ENCODE measurements around the gene OR8B3. TPM values are rescaled to one million over a fixed set of nuclear protein-coding genes. Genes with fewer than 3 reads are reported as not detected.

The OR8B3 gene
- total RNA-seq, 1 experiment from 2014 or later = not detected

DNA sequence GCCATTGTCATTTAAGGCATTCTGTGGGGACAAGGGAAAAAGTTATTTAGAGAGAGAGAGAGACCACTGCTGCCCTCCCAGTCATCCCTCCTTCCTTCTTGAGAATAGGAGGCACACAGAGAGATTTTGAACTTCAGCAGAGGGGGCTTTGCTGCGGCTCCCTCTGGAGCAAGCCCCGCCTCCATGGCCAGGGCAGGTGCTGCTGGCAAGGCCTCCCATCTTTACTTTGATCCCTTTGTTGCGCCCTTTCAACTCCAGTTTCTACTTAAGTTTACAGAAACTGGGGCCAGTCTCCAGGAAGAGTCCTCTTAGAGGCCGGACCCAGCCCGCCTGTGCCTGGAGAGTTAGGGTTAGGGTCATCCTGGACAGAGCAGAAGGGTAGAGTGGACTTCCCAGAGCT is 42.3 kb upstream of the OR8B3 start (continued):
- TF ChIP-seq, protein P1, sequence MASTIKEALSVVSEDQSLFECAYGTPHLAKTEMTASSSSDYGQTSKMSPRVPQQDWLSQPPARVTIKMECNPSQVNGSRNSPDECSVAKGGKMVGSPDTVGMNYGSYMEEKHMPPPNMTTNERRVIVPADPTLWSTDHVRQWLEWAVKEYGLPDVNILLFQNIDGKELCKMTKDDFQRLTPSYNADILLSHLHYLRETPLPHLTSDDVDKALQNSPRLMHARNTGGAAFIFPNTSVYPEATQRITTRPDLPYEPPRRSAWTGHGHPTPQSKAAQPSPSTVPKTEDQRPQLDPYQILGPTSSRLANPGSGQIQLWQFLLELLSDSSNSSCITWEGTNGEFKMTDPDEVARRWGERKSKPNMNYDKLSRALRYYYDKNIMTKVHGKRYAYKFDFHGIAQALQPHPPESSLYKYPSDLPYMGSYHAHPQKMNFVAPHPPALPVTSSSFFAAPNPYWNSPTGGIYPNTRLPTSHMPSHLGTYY (CRISPR knock-in tag; IDR thresholded peaks at IDR 0.05) = no peak
- TF ChIP-seq, protein P2, sequence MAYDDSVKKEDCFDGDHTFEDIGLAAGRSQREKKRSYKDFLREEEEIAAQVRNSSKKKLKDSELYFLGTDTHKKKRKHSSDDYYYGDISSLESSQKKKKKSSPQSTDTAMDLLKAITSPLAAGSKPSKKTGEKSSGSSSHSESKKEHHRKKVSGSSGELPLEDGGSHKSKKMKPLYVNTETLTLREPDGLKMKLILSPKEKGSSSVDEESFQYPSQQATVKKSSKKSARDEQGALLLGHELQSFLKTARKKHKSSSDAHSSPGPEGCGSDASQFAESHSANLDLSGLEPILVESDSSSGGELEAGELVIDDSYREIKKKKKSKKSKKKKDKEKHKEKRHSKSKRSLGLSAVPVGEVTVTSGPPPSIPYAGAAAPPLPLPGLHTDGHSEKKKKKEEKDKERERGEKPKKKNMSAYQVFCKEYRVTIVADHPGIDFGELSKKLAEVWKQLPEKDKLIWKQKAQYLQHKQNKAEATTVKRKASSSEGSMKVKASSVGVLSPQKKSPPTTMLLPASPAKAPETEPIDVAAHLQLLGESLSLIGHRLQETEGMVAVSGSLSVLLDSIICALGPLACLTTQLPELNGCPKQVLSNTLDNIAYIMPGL (CRISPR knock-in tag; IDR thresholded peaks at IDR 0.05) = no peak
- TF ChIP-seq EMX1 (CRISPR knock-in tag; IDR thresholded peaks at IDR 0.05) (no peak), GTF2I (CRISPR knock-in tag; conservative IDR thresholded peaks at IDR 0.05) (no peak), NFE2L1 (CRISPR knock-in tag; IDR thresholded peaks at IDR 0.05) (no peak)
- TF ChIP-seq, protein P3, sequence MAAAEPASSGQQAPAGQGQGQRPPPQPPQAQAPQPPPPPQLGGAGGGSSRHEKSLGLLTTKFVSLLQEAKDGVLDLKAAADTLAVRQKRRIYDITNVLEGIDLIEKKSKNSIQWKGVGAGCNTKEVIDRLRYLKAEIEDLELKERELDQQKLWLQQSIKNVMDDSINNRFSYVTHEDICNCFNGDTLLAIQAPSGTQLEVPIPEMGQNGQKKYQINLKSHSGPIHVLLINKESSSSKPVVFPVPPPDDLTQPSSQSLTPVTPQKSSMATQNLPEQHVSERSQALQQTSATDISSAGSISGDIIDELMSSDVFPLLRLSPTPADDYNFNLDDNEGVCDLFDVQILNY (CRISPR knock-in tag; IDR thresholded peaks at IDR 0.05) = no peak

DNA sequence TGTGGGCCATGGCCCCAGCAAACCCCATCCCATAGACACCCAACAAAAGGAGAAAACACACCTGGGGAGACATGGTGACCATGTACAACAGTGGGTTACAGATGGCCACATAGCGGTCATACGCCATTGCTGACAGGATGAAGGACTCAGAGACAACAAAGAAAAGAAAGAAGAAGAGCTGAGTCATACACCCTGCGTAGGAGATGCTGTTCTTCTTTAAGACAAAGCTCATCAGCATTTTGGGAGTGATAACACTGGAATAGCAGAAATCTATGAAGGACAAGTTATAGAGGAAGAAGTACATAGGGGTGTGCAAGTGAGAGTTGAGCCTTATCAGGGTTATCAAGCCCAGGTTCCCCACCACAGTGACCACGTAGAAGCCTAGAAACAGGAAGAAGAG is 41.8 kb upstream of the OR8B3 start:
- Mint-ChIP-seq H3K4me3 (no peak overlapping the region), H3K4me1 (no peaks in the 10 kb centered on the region), H3K27ac (no peak overlapping the region), H3K9me3 (peaks cover 3% of the 10 kb centered on the region; the same call in 1 of the 2 replicates), H3K27me3 (ENCODE audit: low read depth) (no peaks in the 10 kb centered on the region; the same call in 1 of the 2 replicates), H3K36me3 (no peaks in the 10 kb centered on the region)
- DNase-seq (ENCODE audit: low spot score) = no peak
- no peak for ATAC-seq
- TF ChIP-seq, protein P2 (CRISPR knock-in tag; IDR thresholded peaks at IDR 0.05) = no peak
- no peak for TF ChIP-seq KAT7 (CRISPR knock-in tag; IDR thresholded peaks at IDR 0.05; ENCODE audit: borderline replicate concordance)
- TF ChIP-seq NR3C1 (CRISPR knock-in tag; conservative IDR thresholded peaks at IDR 0.05; ENCODE audit: low read depth) = no peak
- no peak for TF ChIP-seq IRF2 (CRISPR knock-in tag; IDR thresholded peaks at IDR 0.05; ENCODE audit: borderline replicate concordance, low read depth)
- no peak for TF ChIP-seq ETV6 (CRISPR knock-in tag; IDR thresholded peaks at IDR 0.05)
- no peak for TF ChIP-seq SP1 (CRISPR knock-in tag; conservative IDR thresholded peaks at IDR 0.05)
- TF ChIP-seq, protein P4, sequence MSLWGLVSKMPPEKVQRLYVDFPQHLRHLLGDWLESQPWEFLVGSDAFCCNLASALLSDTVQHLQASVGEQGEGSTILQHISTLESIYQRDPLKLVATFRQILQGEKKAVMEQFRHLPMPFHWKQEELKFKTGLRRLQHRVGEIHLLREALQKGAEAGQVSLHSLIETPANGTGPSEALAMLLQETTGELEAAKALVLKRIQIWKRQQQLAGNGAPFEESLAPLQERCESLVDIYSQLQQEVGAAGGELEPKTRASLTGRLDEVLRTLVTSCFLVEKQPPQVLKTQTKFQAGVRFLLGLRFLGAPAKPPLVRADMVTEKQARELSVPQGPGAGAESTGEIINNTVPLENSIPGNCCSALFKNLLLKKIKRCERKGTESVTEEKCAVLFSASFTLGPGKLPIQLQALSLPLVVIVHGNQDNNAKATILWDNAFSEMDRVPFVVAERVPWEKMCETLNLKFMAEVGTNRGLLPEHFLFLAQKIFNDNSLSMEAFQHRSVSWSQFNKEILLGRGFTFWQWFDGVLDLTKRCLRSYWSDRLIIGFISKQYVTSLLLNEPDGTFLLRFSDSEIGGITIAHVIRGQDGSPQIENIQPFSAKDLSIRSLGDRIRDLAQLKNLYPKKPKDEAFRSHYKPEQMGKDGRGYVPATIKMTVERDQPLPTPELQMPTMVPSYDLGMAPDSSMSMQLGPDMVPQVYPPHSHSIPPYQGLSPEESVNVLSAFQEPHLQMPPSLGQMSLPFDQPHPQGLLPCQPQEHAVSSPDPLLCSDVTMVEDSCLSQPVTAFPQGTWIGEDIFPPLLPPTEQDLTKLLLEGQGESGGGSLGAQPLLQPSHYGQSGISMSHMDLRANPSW (CRISPR knock-in tag; conservative IDR thresholded peaks at IDR 0.05; ENCODE audit: low read depth) = no peak
- no peak for TF ChIP-seq TCF7 (CRISPR knock-in tag; IDR thresholded peaks at IDR 0.05; ENCODE audit: low read depth)
- TF ChIP-seq ZNF219 (CRISPR knock-in tag; IDR thresholded peaks at IDR 0.05; ENCODE audit: borderline replicate concordance) = no peak
- TF ChIP-seq, protein P5, sequence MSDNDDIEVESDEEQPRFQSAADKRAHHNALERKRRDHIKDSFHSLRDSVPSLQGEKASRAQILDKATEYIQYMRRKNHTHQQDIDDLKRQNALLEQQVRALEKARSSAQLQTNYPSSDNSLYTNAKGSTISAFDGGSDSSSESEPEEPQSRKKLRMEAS (CRISPR knock-in tag; IDR thresholded peaks at IDR 0.05) = no peak
- TF ChIP-seq, protein P6, sequence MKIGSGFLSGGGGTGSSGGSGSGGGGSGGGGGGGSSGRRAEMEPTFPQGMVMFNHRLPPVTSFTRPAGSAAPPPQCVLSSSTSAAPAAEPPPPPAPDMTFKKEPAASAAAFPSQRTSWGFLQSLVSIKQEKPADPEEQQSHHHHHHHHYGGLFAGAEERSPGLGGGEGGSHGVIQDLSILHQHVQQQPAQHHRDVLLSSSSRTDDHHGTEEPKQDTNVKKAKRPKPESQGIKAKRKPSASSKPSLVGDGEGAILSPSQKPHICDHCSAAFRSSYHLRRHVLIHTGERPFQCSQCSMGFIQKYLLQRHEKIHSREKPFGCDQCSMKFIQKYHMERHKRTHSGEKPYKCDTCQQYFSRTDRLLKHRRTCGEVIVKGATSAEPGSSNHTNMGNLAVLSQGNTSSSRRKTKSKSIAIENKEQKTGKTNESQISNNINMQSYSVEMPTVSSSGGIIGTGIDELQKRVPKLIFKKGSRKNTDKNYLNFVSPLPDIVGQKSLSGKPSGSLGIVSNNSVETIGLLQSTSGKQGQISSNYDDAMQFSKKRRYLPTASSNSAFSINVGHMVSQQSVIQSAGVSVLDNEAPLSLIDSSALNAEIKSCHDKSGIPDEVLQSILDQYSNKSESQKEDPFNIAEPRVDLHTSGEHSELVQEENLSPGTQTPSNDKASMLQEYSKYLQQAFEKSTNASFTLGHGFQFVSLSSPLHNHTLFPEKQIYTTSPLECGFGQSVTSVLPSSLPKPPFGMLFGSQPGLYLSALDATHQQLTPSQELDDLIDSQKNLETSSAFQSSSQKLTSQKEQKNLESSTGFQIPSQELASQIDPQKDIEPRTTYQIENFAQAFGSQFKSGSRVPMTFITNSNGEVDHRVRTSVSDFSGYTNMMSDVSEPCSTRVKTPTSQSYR (CRISPR knock-in tag; IDR thresholded peaks at IDR 0.05) = no peak
- no peak for TF ChIP-seq MYBL2 (CRISPR knock-in tag; IDR thresholded peaks at IDR 0.05)
- TF ChIP-seq FOXJ3 (CRISPR knock-in tag; IDR thresholded peaks at IDR 0.05; ENCODE audit: borderline replicate concordance) = no peak
- ChIA-PET CTCF (no interaction called here), POLR2A (no interaction called here)
